ENCODE results near the gene KCNK13.

The KCNK13 gene

GRCh38 chr14:90107789-90108188 lies 46.0 kb downstream of the KCNK13 start:
- no peak for TF ChIP-seq CTCF (conservative IDR thresholded peaks at IDR 0.05; ENCODE audit: low read length)
- DNase-seq (ENCODE audit: low read depth): no peak
- no peak overlapping the region for H3K4me3 ChIP-seq (ENCODE audit: low read length)

GRCh38 chr14:90109858-90110257 lies 48.1 kb downstream of the KCNK13 start:
- no peak for TF ChIP-seq CTCF (conservative IDR thresholded peaks at IDR 0.05; ENCODE audit: low read length)
- no peak overlapping the region for H3K4me3 ChIP-seq (ENCODE audit: low read length)
- DNase-seq (ENCODE audit: low read depth): no peak

GRCh38 chr14:90111895-90112534 lies 50.2 kb downstream of the KCNK13 start:
- no peak overlapping the region for H3K4me3 ChIP-seq (ENCODE audit: low read length)
- peak; percentile 59 for DNase-seq (ENCODE audit: low read depth)
- no peak for TF ChIP-seq CTCF (conservative IDR thresholded peaks at IDR 0.05; ENCODE audit: low read length)

GRCh38 chr14:90114554-90114953 lies 52.8 kb downstream of the KCNK13 start:
- no peak overlapping the region for H3K4me3 ChIP-seq (ENCODE audit: low read length)
- TF ChIP-seq CTCF (conservative IDR thresholded peaks at IDR 0.05; ENCODE audit: low read length): no peak
- DNase-seq (ENCODE audit: low read depth): no peak

- no peak overlapping the region for H3K4me3 ChIP-seq (ENCODE audit: low read length)
- no peak for TF ChIP-seq CTCF (conservative IDR thresholded peaks at IDR 0.05; ENCODE audit: low read length)
- DNase-seq (ENCODE audit: low read depth): no peak
These were observed 54.0 kb downstream of the KCNK13 start for GRCh38 chr14:90115780-90116179.

GRCh38 chr14:90116444-90116843 lies 54.6 kb downstream of the KCNK13 start:
- H3K4me3 ChIP-seq (ENCODE audit: low read length): no peak overlapping the region
- no peak for TF ChIP-seq CTCF (conservative IDR thresholded peaks at IDR 0.05; ENCODE audit: low read length)
- DNase-seq (ENCODE audit: low read depth): no peak

GRCh38 chr14:90118027-90118426 lies 56.2 kb downstream of the KCNK13 start:
- TF ChIP-seq CTCF (conservative IDR thresholded peaks at IDR 0.05; ENCODE audit: low read length): no peak
- DNase-seq (ENCODE audit: low read depth): no peak
- no peak overlapping the region for H3K4me3 ChIP-seq (ENCODE audit: low read length)
